Liver (tissue), 9 donors: ENCODE results near the gene RGP1. TPM values are rescaled to one million over a fixed set of nuclear protein-coding genes. Genes with fewer than 3 reads are reported as not detected.
A peak's percentile ranks its signal among the peaks of the same experiment; 100 is the strongest.

ENCODE experiments used
- DNase-seq: peaks from one replicate; pipeline ENCODE4 v3.0.0-alpha.2; 2017; ENCODE audit warnings: low spot score
- H3K27ac ChIP-seq, 2 donors: one replicate each; pipeline ENCODE4 v1.7.0; 2013; ENCODE audit warnings: inconsistent platforms in 2 of 2, low read length in 2 of 2, control low read depth in 1 of 2, low read depth in 1 of 2, mild to moderate bottlenecking in 1 of 2
- H3K27me3 ChIP-seq, 4 donors: one replicate each; pipeline versions ENCODE4 v1.6.1 to v1.7.0; 2013; ENCODE audit warnings: low read length in 3 of 4, inconsistent platforms in 1 of 4, mild to moderate bottlenecking in 1 of 4, moderate library complexity in 1 of 4; ENCODE audit not compliant: control insufficient read depth in 4 of 4, insufficient read depth in 4 of 4
- H3K36me3 ChIP-seq, 4 donors: one replicate each; pipeline versions ENCODE4 v1.6.1 to v1.7.0; 2013; ENCODE audit warnings: low read length in 3 of 4, mild to moderate bottlenecking in 3 of 4, low read depth in 1 of 4, moderate library complexity in 1 of 4; ENCODE audit not compliant: control insufficient read depth in 4 of 4, insufficient read depth in 3 of 4
- H3K4me1 ChIP-seq, 4 donors: one replicate each; pipeline versions ENCODE4 v1.6.1 to v1.7.0; 2013; ENCODE audit warnings: low read length in 3 of 4, mild to moderate bottlenecking in 3 of 4, moderate library complexity in 1 of 4; ENCODE audit not compliant: control insufficient read depth in 4 of 4, insufficient read depth in 4 of 4
- H3K4me3 ChIP-seq, 3 donors: one replicate each; pipeline versions ENCODE4 v1.6.1 to v1.7.0; 2013; ENCODE audit warnings: low read length in 3 of 3, control low read depth in 1 of 3, low read depth in 1 of 3, mild to moderate bottlenecking in 1 of 3
- H3K9ac ChIP-seq, 2 donors: one replicate each; pipeline ENCODE4 v1.7.0; 2013; ENCODE audit warnings: low read length in 2 of 2, mild to moderate bottlenecking in 2 of 2, moderate library complexity in 2 of 2, control low read depth in 1 of 2, low read depth in 1 of 2
- H3K9me3 ChIP-seq, 4 donors: one replicate each; pipeline versions ENCODE4 v1.6.1 to v1.7.0; 2013; ENCODE audit warnings: low read length in 3 of 4; ENCODE audit not compliant: control insufficient read depth in 4 of 4
- ATF3 ChIP-seq: IDR thresholded peaks from 2 replicates; pipeline ENCODE4 v1.6.1; 2016; ENCODE audit warnings: antibody characterized with exemption
- EGR1 ChIP-seq, 2 donors: IDR thresholded peaks; 2 replicates each; pipeline ENCODE4 v1.6.1; 2016 to 2018; ENCODE audit warnings: antibody characterized with exemption in 2 of 2, low read depth in 2 of 2
- FOXA1 ChIP-seq: IDR thresholded peaks from 2 replicates; pipeline ENCODE4 v1.6.1; 2016; ENCODE audit warnings: antibody characterized with exemption
- FOXA2 ChIP-seq: IDR thresholded peaks from 2 replicates; pipeline ENCODE4 v1.6.1; 2016; ENCODE audit warnings: antibody characterized with exemption
- GABPA ChIP-seq, 2 donors: IDR thresholded peaks in 1 of 2; conservative IDR thresholded peaks in 1 of 2; 2 replicates each; pipeline ENCODE4 v1.6.1; 2016; ENCODE audit warnings: antibody characterized with exemption in 2 of 2, mild to moderate bottlenecking in 1 of 2, moderate library complexity in 1 of 2
- HNF4A ChIP-seq, 2 donors: conservative IDR thresholded peaks; 2 replicates each; pipeline ENCODE4 v1.6.1; 2016; ENCODE audit warnings: antibody characterized with exemption in 2 of 2, mild to moderate bottlenecking in 2 of 2
- HNF4G ChIP-seq: IDR thresholded peaks from 2 replicates; pipeline ENCODE4 v1.6.1; 2016; ENCODE audit warnings: antibody characterized with exemption
- JUND ChIP-seq, 2 donors: IDR thresholded peaks; 2 replicates each; pipeline ENCODE4 v1.6.1; 2016; ENCODE audit warnings: antibody characterized with exemption in 2 of 2
- NR2F2 ChIP-seq: IDR thresholded peaks from 2 replicates; pipeline ENCODE4 v1.6.1; 2016; ENCODE audit warnings: antibody characterized with exemption
- RAD21 ChIP-seq, 2 donors: IDR thresholded peaks; 2 replicates each; pipeline ENCODE4 v1.6.1; 2016; ENCODE audit warnings: antibody characterized with exemption in 2 of 2, mild to moderate bottlenecking in 2 of 2
- REST ChIP-seq: IDR thresholded peaks from 2 replicates; pipeline ENCODE4 v1.6.1; 2016; ENCODE audit warnings: antibody characterized with exemption, mild to moderate bottlenecking
- RXRA ChIP-seq, 2 donors: IDR thresholded peaks; 2 replicates each; pipeline ENCODE4 v1.6.1; 2017 to 2018; ENCODE audit warnings: antibody characterized with exemption in 2 of 2, mild to moderate bottlenecking in 1 of 2
- SP1 ChIP-seq: IDR thresholded peaks from 2 replicates; pipeline ENCODE4 v1.6.1; 2018; ENCODE audit warnings: antibody characterized with exemption, mild to moderate bottlenecking
- TAF1 ChIP-seq: conservative IDR thresholded peaks from 2 replicates; pipeline ENCODE4 v1.6.1; 2016; ENCODE audit warnings: antibody characterized with exemption, mild to moderate bottlenecking
- YY1 ChIP-seq: IDR thresholded peaks from 2 replicates; pipeline ENCODE4 v1.6.1; 2016; ENCODE audit warnings: antibody characterized with exemption, mild to moderate bottlenecking
- ZBTB33 ChIP-seq: IDR thresholded peaks from 2 replicates; pipeline ENCODE4 v1.6.1; 2016; ENCODE audit warnings: antibody characterized with exemption
- WGBS: extraction: QIAGEN DNeasy Blood & Tissue Kit; methylation state at CpG from one replicate; pipeline ENCODE4 v1.1.7; 2013; 5-methylcytosine and 5-hydroxymethylcytosine counted together
- polyA plus RNA-seq, 2 donors: library from polyadenylated mRNA; stranded (reverse) in 1 of 2; unstranded in 1 of 2; fragments of 200-250 nt in 1 of 2; fragments of >200 nt in 1 of 2; fragmentation: Nextera tagmentation in 1 of 2; extraction: Ambion mirVana in 1 of 2; gene quantifications; one replicate each; pipeline versions ENCODE4 v1.2.1 to v1.2.3, GENCODE V29; 2013 to 2015
- total RNA-seq, 2 donors: library from RNA; depleted of rRNA; stranded (reverse); fragments of >200 nt; gene quantifications; one replicate each; pipeline ENCODE4 v1.2.3, GENCODE V29; 2014
- TF ChIP-seq, protein P1 (sequence below): fragments of 150-350 bp; IDR thresholded peaks from 2 replicates; pipeline ENCODE4 v1.5.1; 2017; ENCODE audit warnings: improper control_type of control experiment, low read depth, low read length; ENCODE audit not compliant: missing input control
- TF ChIP-seq, protein P2 (sequence below): IDR thresholded peaks from 2 replicates; pipeline ENCODE4 v1.6.1; 2016; ENCODE audit warnings: antibody characterized with exemption
- donor health status: healthy.
- donor health status: healthy.
- donor health status: healthy.
- donor health status: healthy.
- donor health status: healthy.

The RGP1 gene
- total and polyA plus RNA-seq, 4 donors, result 2.6 to 10.7 (median 5.9) TPM

DNA sequence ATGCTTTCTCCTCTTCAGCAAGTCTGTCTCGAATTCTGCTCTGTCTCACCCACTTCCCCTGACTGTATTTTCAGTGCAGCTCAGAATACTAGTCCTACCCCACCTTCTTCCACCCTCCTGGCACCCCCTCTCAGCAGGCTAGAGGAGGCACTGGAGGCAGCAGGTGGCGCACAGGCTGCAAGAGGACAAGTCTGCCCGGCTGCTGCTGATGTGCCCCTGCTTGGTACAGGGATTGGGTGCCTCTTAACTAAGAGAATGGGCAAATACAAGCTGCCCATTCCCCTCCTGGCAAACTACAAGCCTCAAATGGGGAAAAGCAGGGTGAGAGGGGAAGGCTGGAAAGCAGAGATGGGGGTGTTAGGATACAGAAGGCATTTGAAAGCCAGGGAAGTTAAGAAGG, 22.2 kb upstream of the RGP1 start:
- Histone ChIP-seq H3K9ac (no peak overlapping the region), H3K4me3 (no peak overlapping the region), H3K36me3 (peaks cover 11 to 36% (median 33%) of the 10 kb centered on the region in 4 donors), H3K27ac (peak overlapping the region; percentile 6 to 98), H3K9me3 (no peaks in the 10 kb centered on the region), H3K4me1 (peaks cover 19 to 49% (median 45%) of the 10 kb centered on the region in 4 donors), H3K27me3 (no peaks in the 10 kb centered on the region)
- TF ChIP-seq, protein P1, sequence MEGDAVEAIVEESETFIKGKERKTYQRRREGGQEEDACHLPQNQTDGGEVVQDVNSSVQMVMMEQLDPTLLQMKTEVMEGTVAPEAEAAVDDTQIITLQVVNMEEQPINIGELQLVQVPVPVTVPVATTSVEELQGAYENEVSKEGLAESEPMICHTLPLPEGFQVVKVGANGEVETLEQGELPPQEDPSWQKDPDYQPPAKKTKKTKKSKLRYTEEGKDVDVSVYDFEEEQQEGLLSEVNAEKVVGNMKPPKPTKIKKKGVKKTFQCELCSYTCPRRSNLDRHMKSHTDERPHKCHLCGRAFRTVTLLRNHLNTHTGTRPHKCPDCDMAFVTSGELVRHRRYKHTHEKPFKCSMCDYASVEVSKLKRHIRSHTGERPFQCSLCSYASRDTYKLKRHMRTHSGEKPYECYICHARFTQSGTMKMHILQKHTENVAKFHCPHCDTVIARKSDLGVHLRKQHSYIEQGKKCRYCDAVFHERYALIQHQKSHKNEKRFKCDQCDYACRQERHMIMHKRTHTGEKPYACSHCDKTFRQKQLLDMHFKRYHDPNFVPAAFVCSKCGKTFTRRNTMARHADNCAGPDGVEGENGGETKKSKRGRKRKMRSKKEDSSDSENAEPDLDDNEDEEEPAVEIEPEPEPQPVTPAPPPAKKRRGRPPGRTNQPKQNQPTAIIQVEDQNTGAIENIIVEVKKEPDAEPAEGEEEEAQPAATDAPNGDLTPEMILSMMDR, result no peak
- TF ChIP-seq NR2F2 (no peak), HNF4A (conservative IDR thresholded peaks at IDR 0.05) (no peak), RAD21 (IDR thresholded peaks at IDR 0.05) (no peak), ATF3 (no peak)
- no peak for DNase-seq
- WGBS, result 62% methylated on average over 3 of the region's 3 CpGs

DNA sequence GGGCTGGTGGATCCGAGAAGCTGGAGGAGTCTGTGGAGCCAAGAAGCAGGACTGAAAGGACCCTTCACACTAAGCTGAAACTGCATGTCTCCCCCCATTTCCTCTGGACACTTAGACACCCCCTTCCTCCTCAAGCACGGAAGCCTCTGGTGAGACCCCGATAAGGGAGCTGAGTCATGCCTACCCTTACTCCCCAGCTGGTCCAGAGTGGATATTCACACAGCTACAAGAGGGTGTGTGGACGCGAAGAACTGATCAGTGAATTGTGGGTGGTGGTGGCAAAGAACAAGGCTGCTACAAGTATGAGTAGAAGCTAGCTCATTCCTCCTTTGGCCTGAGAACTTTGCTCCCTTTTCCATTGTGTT, 21.4 kb upstream of the RGP1 start:
- H3K27ac ChIP-seq, result peak overlapping the region; percentile 95 to 98
- 62% methylated on average over 5 of the region's 5 CpGs for WGBS
- H3K36me3 ChIP-seq, result peaks cover 11 to 28% (median 26%) of the 10 kb centered on the region in 4 donors
- H3K9ac ChIP-seq, result no peak overlapping the region
- TF ChIP-seq EGR1 (IDR thresholded peaks at IDR 0.05; ENCODE audit: low read depth in 2 of 2) (no peak), HNF4A (conservative IDR thresholded peaks at IDR 0.05) (no peak), REST (no peak), SP1 (no peak), HNF4G (no peak), JUND (IDR thresholded peaks at IDR 0.05) (no peak), ZBTB33 (no peak), ATF3 (no peak), RAD21 (IDR thresholded peaks at IDR 0.05) (no peak), RXRA (IDR thresholded peaks at IDR 0.05) (no peak), FOXA2 (no peak), GABPA (IDR thresholded peaks at IDR 0.05 in 1 of 2, conservative IDR thresholded peaks at IDR 0.05 in 1 of 2) (no peak), FOXA1 (no peak), NR2F2 (no peak), TAF1 (no peak), YY1 (no peak)
- TF ChIP-seq, protein P2, sequence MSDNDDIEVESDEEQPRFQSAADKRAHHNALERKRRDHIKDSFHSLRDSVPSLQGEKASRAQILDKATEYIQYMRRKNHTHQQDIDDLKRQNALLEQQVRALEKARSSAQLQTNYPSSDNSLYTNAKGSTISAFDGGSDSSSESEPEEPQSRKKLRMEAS, result no peak
- TF ChIP-seq, protein P1, result no peak
- H3K9me3 ChIP-seq, result no peaks in the 10 kb centered on the region
- H3K27me3 ChIP-seq, result no peaks in the 10 kb centered on the region
- DNase-seq, result no peak
- H3K4me3 ChIP-seq, result peak overlapping the region in 1 of 3 donors; percentile 3
- H3K4me1 ChIP-seq, result peaks cover 19 to 50% (median 45%) of the 10 kb centered on the region in 4 donors
